ENCODE results near the gene MYEOV.

The MYEOV gene

GRCh38 chr11:69308491-69308911, 14.5 kb downstream of the MYEOV start:
- Histone ChIP-seq H3K4me1 (ENCODE audit: control insufficient read depth, insufficient read depth, low read length, poor library complexity, severe bottlenecking) (peaks cover 21% of the 10 kb centered on the region), H3K4me3 (ENCODE audit: insufficient read depth, low read depth, low read length, poor library complexity, severe bottlenecking) (no peak overlapping the region), H3K36me3 (ENCODE audit: control insufficient read depth, insufficient read depth, low read length) (no peaks in the 10 kb centered on the region), H3K27me3 (replicated peaks; ENCODE audit: control insufficient read depth, insufficient read depth, low read length, poor library complexity, severe bottlenecking) (no peaks in the 10 kb centered on the region), H3K9me3 (ENCODE audit: control insufficient read depth, low read length) (no peaks in the 10 kb centered on the region), H3K27ac (ENCODE audit: insufficient read depth, low read length, poor library complexity, severe bottlenecking) (no peak overlapping the region)
- no peak for DNase-seq

- no peaks in the 10 kb centered on the region for H3K9me3 ChIP-seq (ENCODE audit: control insufficient read depth, low read length)
- H3K27ac ChIP-seq (ENCODE audit: insufficient read depth, low read length, poor library complexity, severe bottlenecking), result no peak overlapping the region
- DNase-seq, result no peak
- H3K4me1 ChIP-seq (ENCODE audit: control insufficient read depth, insufficient read depth, low read length, poor library complexity, severe bottlenecking), result peaks cover 21% of the 10 kb centered on the region
- no peaks in the 10 kb centered on the region for H3K27me3 ChIP-seq (replicated peaks; ENCODE audit: control insufficient read depth, insufficient read depth, low read length, poor library complexity, severe bottlenecking)
- no peak overlapping the region for H3K4me3 ChIP-seq (ENCODE audit: insufficient read depth, low read depth, low read length, poor library complexity, severe bottlenecking)
- no peaks in the 10 kb centered on the region for H3K36me3 ChIP-seq (ENCODE audit: control insufficient read depth, insufficient read depth, low read length)
Observed at GRCh38 chr11:69308936-69309615, 15.1 kb downstream of the MYEOV start.

- no peaks in the 10 kb centered on the region for H3K27me3 ChIP-seq (replicated peaks; ENCODE audit: control insufficient read depth, insufficient read depth, low read length, poor library complexity, severe bottlenecking)
- H3K4me3 ChIP-seq (ENCODE audit: insufficient read depth, low read depth, low read length, poor library complexity, severe bottlenecking), result no peak overlapping the region
- no peaks in the 10 kb centered on the region for H3K36me3 ChIP-seq (ENCODE audit: control insufficient read depth, insufficient read depth, low read length)
- peaks cover 21% of the 10 kb centered on the region for H3K4me1 ChIP-seq (ENCODE audit: control insufficient read depth, insufficient read depth, low read length, poor library complexity, severe bottlenecking)
- no peak overlapping the region for H3K27ac ChIP-seq (ENCODE audit: insufficient read depth, low read length, poor library complexity, severe bottlenecking)
- no peaks in the 10 kb centered on the region for H3K9me3 ChIP-seq (ENCODE audit: control insufficient read depth, low read length)
- DNase-seq, result no peak
Observed at GRCh38 chr11:69309631-69310280, 15.8 kb downstream of the MYEOV start.

- H3K4me1 ChIP-seq (ENCODE audit: control insufficient read depth, insufficient read depth, low read length, poor library complexity, severe bottlenecking), result peaks cover 21% of the 10 kb centered on the region
- H3K4me3 ChIP-seq (ENCODE audit: insufficient read depth, low read depth, low read length, poor library complexity, severe bottlenecking), result no peak overlapping the region
- H3K36me3 ChIP-seq (ENCODE audit: control insufficient read depth, insufficient read depth, low read length), result no peaks in the 10 kb centered on the region
- no peak for DNase-seq
- H3K27me3 ChIP-seq (replicated peaks; ENCODE audit: control insufficient read depth, insufficient read depth, low read length, poor library complexity, severe bottlenecking), result no peaks in the 10 kb centered on the region
- no peak overlapping the region for H3K27ac ChIP-seq (ENCODE audit: insufficient read depth, low read length, poor library complexity, severe bottlenecking)
- no peaks in the 10 kb centered on the region for H3K9me3 ChIP-seq (ENCODE audit: control insufficient read depth, low read length)
Observed at GRCh38 chr11:69310351-69310750, 16.4 kb downstream of the MYEOV start.

DNA sequence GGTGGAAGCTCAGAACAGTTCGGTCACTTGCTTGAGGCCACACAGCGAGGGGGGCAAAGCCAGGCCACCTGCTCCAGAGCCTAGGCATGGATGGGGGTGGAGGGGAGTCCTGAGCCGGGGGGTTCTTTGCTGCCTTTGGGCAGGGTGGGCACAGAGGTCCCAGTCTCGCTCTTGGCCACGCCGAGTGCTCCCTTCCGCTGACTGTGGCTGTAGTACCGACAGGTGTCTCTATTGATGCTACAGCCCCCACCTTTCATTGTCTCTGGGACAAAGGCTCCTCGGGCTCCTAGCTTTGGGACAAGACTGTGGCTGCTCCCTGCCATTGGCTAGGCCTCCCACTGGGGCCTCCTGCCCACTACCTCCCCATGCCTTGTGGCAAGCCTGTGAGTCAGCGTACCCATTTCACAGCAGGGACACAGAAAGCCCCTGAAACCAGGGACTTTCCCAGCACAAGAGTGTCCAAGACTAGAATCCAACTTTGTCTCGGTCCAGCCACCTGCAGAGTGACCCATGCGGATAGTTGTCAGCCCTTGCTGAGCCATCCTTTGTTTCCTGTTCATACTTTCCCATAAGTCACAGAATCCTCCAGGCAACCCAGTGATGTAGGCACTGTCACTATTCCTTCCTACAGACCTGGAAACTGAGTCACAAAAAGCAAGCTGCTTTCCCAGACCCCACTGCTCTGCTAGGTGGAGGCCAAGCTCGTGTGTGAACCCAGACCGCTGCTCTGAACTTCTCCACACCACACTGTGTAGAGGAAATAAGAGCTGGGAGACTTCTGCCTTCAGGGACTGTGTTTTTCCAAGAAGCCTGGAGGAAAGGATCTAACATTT, 17.2 kb downstream of the MYEOV start:
- H3K9me3 ChIP-seq (ENCODE audit: control insufficient read depth, low read length), result no peaks in the 10 kb centered on the region
- peaks cover 21% of the 10 kb centered on the region for H3K4me1 ChIP-seq (ENCODE audit: control insufficient read depth, insufficient read depth, low read length, poor library complexity, severe bottlenecking)
- H3K27ac ChIP-seq (ENCODE audit: insufficient read depth, low read length, poor library complexity, severe bottlenecking), result no peak overlapping the region
- peak overlapping the region; percentile 23 for H3K4me3 ChIP-seq (ENCODE audit: insufficient read depth, low read depth, low read length, poor library complexity, severe bottlenecking)
- H3K36me3 ChIP-seq (ENCODE audit: control insufficient read depth, insufficient read depth, low read length), result no peaks in the 10 kb centered on the region
- no peaks in the 10 kb centered on the region for H3K27me3 ChIP-seq (replicated peaks; ENCODE audit: control insufficient read depth, insufficient read depth, low read length, poor library complexity, severe bottlenecking)
- no peak for DNase-seq

DNA sequence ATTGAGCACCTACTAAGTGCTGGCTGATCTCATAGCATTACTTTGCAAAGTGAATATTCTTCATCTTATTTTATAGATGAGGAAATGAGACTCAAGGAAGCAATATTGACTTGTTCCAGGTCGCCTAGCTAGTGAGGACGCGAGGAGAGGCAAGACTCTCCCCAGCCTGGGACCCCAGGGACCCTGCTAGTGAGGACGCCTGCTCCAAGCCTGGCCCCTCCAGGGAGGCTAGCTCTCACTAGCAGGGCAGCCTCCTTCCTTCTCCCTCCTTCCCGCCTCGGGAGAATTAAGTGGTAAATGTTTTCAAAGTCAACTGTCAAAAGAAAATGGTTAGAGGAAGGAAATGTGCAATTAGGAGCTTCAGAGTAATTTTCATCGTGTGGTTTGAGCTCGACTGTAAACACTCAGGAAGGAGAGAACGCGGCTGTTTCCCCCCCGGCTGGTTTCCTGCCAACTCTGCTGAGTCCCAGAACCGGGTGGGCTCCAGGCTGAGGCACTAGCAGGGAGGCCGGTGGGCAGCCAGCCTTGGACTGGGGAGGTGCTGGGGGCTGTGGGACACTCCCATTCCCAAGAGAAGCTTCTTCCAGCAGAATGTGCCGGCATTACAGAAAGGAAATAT, 17.9 kb downstream of the MYEOV start:
- peak overlapping the region; percentile 23 for H3K4me3 ChIP-seq (ENCODE audit: insufficient read depth, low read depth, low read length, poor library complexity, severe bottlenecking)

DNA sequence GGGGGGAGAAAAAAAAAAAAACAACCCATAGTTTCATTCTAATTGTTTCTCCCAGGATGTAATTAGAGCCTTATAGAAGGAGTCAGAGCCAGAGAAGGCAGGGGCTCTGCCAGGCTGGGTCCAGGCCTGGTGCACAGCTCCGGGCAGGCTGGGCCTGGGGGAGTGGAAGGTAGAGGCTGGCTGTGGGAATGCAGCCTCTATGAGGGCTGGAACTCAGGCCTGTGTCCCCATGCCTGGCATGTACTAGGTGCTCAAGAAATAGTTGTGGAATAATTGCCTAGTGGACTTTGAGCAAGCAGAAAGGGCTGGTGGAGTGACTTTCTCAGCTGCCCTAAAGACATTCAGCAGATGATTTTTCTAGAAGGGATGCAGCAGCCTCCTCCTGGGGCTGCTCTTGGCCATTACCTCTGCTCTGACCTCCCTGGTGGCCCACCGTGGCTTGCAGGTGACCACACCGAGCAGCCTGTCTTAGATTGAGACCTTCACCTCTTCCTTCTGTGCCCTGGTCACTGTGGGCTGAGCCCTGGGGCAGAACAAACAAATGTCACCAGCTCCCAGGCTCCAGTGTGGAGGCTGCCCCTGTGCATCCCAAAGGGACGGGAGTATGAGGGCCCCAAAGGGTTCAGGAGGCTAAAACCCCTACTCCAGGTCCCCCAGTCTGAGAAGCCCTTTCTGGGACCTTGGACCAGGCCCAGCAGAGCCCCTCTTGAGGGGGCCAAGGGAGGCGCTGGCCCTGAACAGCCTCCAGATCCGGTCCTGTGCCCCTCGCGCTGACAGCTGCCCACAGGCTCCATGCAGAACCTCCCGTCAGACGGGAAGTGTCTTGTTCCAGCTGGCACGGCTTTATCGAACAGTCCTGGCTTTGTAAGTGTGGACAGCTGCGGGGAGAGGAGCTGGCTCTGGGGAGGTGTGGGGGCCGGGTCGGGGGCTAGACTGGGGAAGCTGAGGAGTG, 18.8 kb downstream of the MYEOV start:
- Histone ChIP-seq H3K27me3 (replicated peaks; ENCODE audit: control insufficient read depth, insufficient read depth, low read length, poor library complexity, severe bottlenecking) (no peaks in the 10 kb centered on the region), H3K36me3 (ENCODE audit: control insufficient read depth, insufficient read depth, low read length) (no peaks in the 10 kb centered on the region), H3K9me3 (ENCODE audit: control insufficient read depth, low read length) (no peaks in the 10 kb centered on the region), H3K4me1 (ENCODE audit: control insufficient read depth, insufficient read depth, low read length, poor library complexity, severe bottlenecking) (peaks cover 21% of the 10 kb centered on the region), H3K27ac (ENCODE audit: insufficient read depth, low read length, poor library complexity, severe bottlenecking) (no peak overlapping the region), H3K4me3 (ENCODE audit: insufficient read depth, low read depth, low read length, poor library complexity, severe bottlenecking) (no peak overlapping the region)
- DNase-seq, result no peak

More for the DNA sequence above, 17.9 kb downstream of the MYEOV start:
- no peaks in the 10 kb centered on the region for H3K36me3 ChIP-seq (ENCODE audit: control insufficient read depth, insufficient read depth, low read length)
- H3K27me3 ChIP-seq (replicated peaks; ENCODE audit: control insufficient read depth, insufficient read depth, low read length, poor library complexity, severe bottlenecking), result no peaks in the 10 kb centered on the region
- peak overlapping the region; percentile 15 for H3K27ac ChIP-seq (ENCODE audit: insufficient read depth, low read length, poor library complexity, severe bottlenecking)
- peaks cover 21% of the 10 kb centered on the region for H3K4me1 ChIP-seq (ENCODE audit: control insufficient read depth, insufficient read depth, low read length, poor library complexity, severe bottlenecking)
- no peak for DNase-seq
- H3K9me3 ChIP-seq (ENCODE audit: control insufficient read depth, low read length), result no peaks in the 10 kb centered on the region

- H3K36me3 ChIP-seq (ENCODE audit: control insufficient read depth, insufficient read depth, low read length), result no peaks in the 10 kb centered on the region
- no peak overlapping the region for H3K4me3 ChIP-seq (ENCODE audit: insufficient read depth, low read depth, low read length, poor library complexity, severe bottlenecking)
- no peaks in the 10 kb centered on the region for H3K9me3 ChIP-seq (ENCODE audit: control insufficient read depth, low read length)
Observed at GRCh38 chr11:69313992-69314391, 20.0 kb downstream of the MYEOV start.

DNA sequence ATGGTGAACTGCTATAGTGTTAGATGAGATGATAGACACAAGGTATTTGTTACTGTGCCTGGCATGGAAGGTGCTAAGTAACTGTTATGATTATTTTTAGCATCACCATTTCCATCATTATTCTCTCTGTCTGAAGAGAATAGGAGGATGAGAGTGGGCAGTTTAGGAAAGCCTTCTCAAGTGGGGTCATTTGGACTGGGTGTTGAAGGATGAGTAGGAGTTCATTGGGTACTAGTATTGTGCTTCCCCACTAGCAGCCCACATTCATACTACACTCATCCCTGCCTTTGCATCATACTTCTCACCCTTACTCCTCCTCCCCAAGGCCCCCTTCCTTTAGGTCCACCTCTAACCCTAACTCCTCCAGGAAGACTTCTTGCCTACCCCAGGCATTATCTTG, 20.6 kb downstream of the MYEOV start:
- no peak overlapping the region for H3K27ac ChIP-seq (ENCODE audit: insufficient read depth, low read length, poor library complexity, severe bottlenecking)
- no peaks in the 10 kb centered on the region for H3K9me3 ChIP-seq (ENCODE audit: control insufficient read depth, low read length)
- peaks cover 21% of the 10 kb centered on the region for H3K4me1 ChIP-seq (ENCODE audit: control insufficient read depth, insufficient read depth, low read length, poor library complexity, severe bottlenecking)
- no peaks in the 10 kb centered on the region for H3K36me3 ChIP-seq (ENCODE audit: control insufficient read depth, insufficient read depth, low read length)
- no peaks in the 10 kb centered on the region for H3K27me3 ChIP-seq (replicated peaks; ENCODE audit: control insufficient read depth, insufficient read depth, low read length, poor library complexity, severe bottlenecking)
- no peak for DNase-seq
- no peak overlapping the region for H3K4me3 ChIP-seq (ENCODE audit: insufficient read depth, low read depth, low read length, poor library complexity, severe bottlenecking)

More at GRCh38 chr11:69313992-69314391, 20.0 kb downstream of the MYEOV start:
- Histone ChIP-seq H3K27ac (ENCODE audit: insufficient read depth, low read length, poor library complexity, severe bottlenecking) (no peak overlapping the region), H3K4me1 (ENCODE audit: control insufficient read depth, insufficient read depth, low read length, poor library complexity, severe bottlenecking) (peaks cover 21% of the 10 kb centered on the region), H3K27me3 (replicated peaks; ENCODE audit: control insufficient read depth, insufficient read depth, low read length, poor library complexity, severe bottlenecking) (no peaks in the 10 kb centered on the region)
- DNase-seq, result no peak

Measured in effector memory CD4-positive, alpha-beta T cell (primary cell).